Esophagus muscularis mucosa (tissue), 4 donors: ENCODE data around the gene KATNAL2. TPM values are rescaled to one million over a fixed set of nuclear protein-coding genes. Genes with fewer than 3 reads are reported as not detected.

Source experiments
- DNase-seq: peaks from one replicate; pipeline ENCODE4 v3.0.0-alpha.2; 2017; ENCODE audit errors: extremely low spot score
- H3K27ac ChIP-seq, 4 donors: fragments of 200-600 bp; sonication (generic); replicated peaks in 1 of 4; 1 replicate in 3 of 4; 2 replicates in 1 of 4; pipeline ENCODE4 v1.5.1; 2016 to 2019; ENCODE audit warnings: mild to moderate bottlenecking in 1 of 4
- H3K27me3 ChIP-seq, 4 donors: fragments of 200-600 bp; sonication (generic); one replicate each; pipeline versions ENCODE4 v1.5.1 to v1.6.0; 2016 to 2019
- H3K36me3 ChIP-seq, 4 donors: fragments of 200-600 bp; sonication (generic); one replicate each; pipeline ENCODE4 v1.5.1; 2016 to 2019
- H3K4me1 ChIP-seq, 4 donors: fragments of 200-600 bp; sonication (generic); one replicate each; pipeline ENCODE4 v1.5.1; 2016 to 2019
- H3K4me3 ChIP-seq, 4 donors: fragments of 200-600 bp; sonication (generic); 1 replicate in 2 of 4; 2 replicates in 2 of 4; pipeline ENCODE4 v1.5.1; 2016 to 2019; ENCODE audit warnings: mild to moderate bottlenecking in 4 of 4, moderate library complexity in 1 of 4
- H3K9me3 ChIP-seq, 4 donors: fragments of 200-600 bp; sonication (generic); 1 replicate in 3 of 4; 2 replicates in 1 of 4; pipeline ENCODE4 v1.5.1; 2016 to 2019
- EP300 ChIP-seq: sonication (generic); formaldehyde crosslinking; IDR thresholded peaks from one replicate; pipeline ENCODE4 v1.6.1; 2017; ENCODE audit warnings: antibody characterized with exemption
- POLR2A ChIP-seq: fragments of 450-650 bp; IDR thresholded peaks from one replicate; pipeline ENCODE4 v1.6.1; 2017; ENCODE audit warnings: antibody characterized with exemption, moderate library complexity, mild to moderate bottlenecking, low read depth
- POLR2AphosphoS5 ChIP-seq, 2 donors: sonication (generic); formaldehyde crosslinking; IDR thresholded peaks; one replicate each; pipeline ENCODE4 v1.6.1; 2017; ENCODE audit warnings: antibody characterized with exemption in 2 of 2
- WGBS: methylation state at CpG from one replicate; pipeline ENCODE4 v1.1.5; 2018; 5-methylcytosine and 5-hydroxymethylcytosine counted together
- intact Hi-C: fragments of 100-400 bp; cut with DNase I; formaldehyde crosslinking; loops from one replicate; pipeline ENCODE4 v1.15.1; 2023
- total RNA-seq, 4 donors: library from RNA; depleted of rRNA; stranded (reverse); fragments of >200 nt; gene quantifications; one replicate each; pipeline versions ENCODE4 v1.1.0 to v1.2.1, GENCODE V29; 2016
- TF ChIP-seq, protein P1 (sequence below), 3 experiments: fragments of 200-600 bp in 2 of 3; fragments of 450-650 bp in 1 of 3; sonication (generic) in 2 of 3; IDR thresholded peaks; one replicate each; pipeline ENCODE4 v1.5.1; 2017 to 2019; ENCODE audit warnings: antibody characterized with exemption in 3 of 3, mild to moderate bottlenecking in 2 of 3, moderate library complexity in 1 of 3

Gene KATNAL2
- total RNA-seq, 4 donors from 2014 or later: 0.50 to 5.0 (median 4.3) TPM

DNA sequence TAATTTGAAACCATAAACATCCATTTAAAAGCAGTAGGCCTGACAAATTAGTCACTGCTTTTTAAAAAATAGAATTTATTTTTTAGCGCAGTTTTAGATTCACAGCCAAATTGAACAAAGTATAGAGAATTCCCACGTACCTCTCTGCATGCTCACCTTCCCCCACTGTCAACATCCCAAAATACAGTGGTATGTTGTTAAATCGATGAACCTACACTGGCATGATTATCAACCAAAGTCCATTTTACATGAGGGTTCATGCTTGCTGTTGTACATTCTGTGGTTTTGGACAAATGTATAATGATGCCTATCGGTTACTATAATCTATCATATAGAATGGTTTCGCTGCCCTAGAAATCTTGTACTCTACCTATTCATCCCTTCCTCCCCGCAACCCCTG, 123.6 kb downstream of the KATNAL2 start:
- Histone ChIP-seq H3K36me3 (no peaks in the 10 kb centered on the region), H3K4me1 (no peaks in the 10 kb centered on the region), H3K27ac (no peak overlapping the region), H3K4me3 (no peak overlapping the region), H3K9me3 (no peaks in the 10 kb centered on the region), H3K27me3 (no peaks in the 10 kb centered on the region)
- 97% methylated on average over 6 of the region's 6 CpGs for WGBS
- intact Hi-C loops: no loop called here
- no peak for DNase-seq
- TF ChIP-seq, protein P1, sequence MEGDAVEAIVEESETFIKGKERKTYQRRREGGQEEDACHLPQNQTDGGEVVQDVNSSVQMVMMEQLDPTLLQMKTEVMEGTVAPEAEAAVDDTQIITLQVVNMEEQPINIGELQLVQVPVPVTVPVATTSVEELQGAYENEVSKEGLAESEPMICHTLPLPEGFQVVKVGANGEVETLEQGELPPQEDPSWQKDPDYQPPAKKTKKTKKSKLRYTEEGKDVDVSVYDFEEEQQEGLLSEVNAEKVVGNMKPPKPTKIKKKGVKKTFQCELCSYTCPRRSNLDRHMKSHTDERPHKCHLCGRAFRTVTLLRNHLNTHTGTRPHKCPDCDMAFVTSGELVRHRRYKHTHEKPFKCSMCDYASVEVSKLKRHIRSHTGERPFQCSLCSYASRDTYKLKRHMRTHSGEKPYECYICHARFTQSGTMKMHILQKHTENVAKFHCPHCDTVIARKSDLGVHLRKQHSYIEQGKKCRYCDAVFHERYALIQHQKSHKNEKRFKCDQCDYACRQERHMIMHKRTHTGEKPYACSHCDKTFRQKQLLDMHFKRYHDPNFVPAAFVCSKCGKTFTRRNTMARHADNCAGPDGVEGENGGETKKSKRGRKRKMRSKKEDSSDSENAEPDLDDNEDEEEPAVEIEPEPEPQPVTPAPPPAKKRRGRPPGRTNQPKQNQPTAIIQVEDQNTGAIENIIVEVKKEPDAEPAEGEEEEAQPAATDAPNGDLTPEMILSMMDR (IDR thresholded peaks at IDR 0.05): no peak
- TF ChIP-seq EP300 (no peak), POLR2AphosphoS5 (IDR thresholded peaks at IDR 0.05) (no peak), POLR2A (no peak)

DNA sequence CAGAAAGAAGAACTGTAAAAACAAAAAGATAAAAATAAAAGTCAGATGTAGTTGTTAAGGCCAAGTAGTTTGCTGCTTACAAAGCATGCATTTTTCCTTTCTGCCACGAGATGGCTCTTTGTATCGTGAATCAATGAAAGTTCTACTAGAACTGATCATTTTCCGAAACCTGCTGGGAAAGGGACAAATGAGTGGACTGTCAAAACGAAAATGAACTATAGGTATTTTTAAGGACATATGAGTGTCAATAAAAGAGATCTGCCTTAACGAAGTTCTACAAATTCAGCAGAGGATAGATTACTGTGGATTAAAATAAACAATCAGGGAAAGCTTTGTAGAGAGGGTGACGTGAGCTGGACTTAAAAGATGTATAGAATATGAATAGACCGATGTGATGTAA, 133.1 kb downstream of the KATNAL2 start:
- intact Hi-C loops: loop anchor here (5.0 kb wide), 1 partner anchor 697 kb away; no protein-coding TSS in a partner anchor
- TF ChIP-seq, protein P1 (IDR thresholded peaks at IDR 0.05): peak; percentile 46 to 68 (median 47)
- no peak for TF ChIP-seq POLR2AphosphoS5 (IDR thresholded peaks at IDR 0.05)
- Histone ChIP-seq H3K27ac (no peak overlapping the region), H3K27me3 (no peaks in the 10 kb centered on the region), H3K36me3 (no peaks in the 10 kb centered on the region), H3K9me3 (no peaks in the 10 kb centered on the region), H3K4me1 (no peaks in the 10 kb centered on the region), H3K4me3 (no peak overlapping the region)
- DNase-seq: no peak
- WGBS: 32% methylated on average over 7 of the region's 7 CpGs

DNA sequence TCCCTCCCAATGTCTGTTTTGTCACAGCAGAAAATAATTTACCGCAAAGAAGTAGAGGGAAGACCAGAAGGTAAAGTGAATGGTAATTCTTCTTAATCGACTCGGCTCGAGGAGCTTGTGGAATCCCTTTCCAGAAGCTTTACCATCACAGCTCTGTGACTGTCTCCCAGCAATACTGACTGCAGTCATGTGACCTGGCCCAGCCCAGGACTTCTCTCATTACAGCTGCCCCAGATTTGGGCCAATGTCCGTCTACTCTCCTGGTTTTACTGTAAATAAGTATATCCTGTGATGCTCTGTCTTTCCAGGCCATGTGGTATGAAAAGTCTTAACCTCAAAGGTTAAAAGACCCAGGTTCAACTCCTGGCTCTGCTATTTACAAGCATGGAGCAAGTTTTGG, 137.0 kb downstream of the KATNAL2 start:
- no peaks in the 10 kb centered on the region for H3K27me3 ChIP-seq
- H3K4me3 ChIP-seq: no peak overlapping the region
- no peak for TF ChIP-seq EP300
- TF ChIP-seq POLR2A: no peak
- TF ChIP-seq POLR2AphosphoS5 (IDR thresholded peaks at IDR 0.05): no peak
- TF ChIP-seq, protein P1 (IDR thresholded peaks at IDR 0.05): no peak
- no peaks in the 10 kb centered on the region for H3K9me3 ChIP-seq
- H3K36me3 ChIP-seq: no peaks in the 10 kb centered on the region
- WGBS: 86% methylated on average over 5 of the region's 5 CpGs
- intact Hi-C loops: loop anchor here (5.0 kb wide), 1 partner anchor 693 kb away; no protein-coding TSS in a partner anchor
- H3K27ac ChIP-seq: no peak overlapping the region
- no peaks in the 10 kb centered on the region for H3K4me1 ChIP-seq
- DNase-seq: no peak

DNA sequence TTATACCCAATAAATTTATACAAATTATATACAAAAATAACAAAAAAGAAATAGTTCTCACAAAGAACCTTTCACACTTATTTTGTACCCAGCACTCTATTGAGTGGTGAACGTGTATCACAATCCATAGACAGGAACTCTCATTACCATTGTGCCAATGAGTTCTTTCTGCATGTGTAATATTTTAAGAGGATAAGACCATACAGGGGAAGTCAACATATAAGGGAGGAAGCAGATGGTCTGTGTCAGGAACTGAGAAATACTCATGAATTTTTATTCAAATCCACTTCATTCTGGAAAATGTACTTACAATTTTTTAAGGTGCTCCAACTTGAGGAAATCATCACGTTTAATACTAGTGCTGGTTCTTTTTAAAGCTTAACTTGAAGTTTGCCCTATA, 145.1 kb downstream of the KATNAL2 start:
- WGBS: 43% methylated on average over 2 of the region's 2 CpGs
- intact Hi-C loops: no loop called here
- Histone ChIP-seq H3K4me3 (no peak overlapping the region), H3K4me1 (no peaks in the 10 kb centered on the region), H3K27ac (no peak overlapping the region), H3K9me3 (peaks cover 0 to 2% (median 0%) of the 10 kb centered on the region in 4 donors), H3K27me3 (no peaks in the 10 kb centered on the region), H3K36me3 (peaks cover 0 to 8% (median 0%) of the 10 kb centered on the region in 4 donors)
- no peak for TF ChIP-seq POLR2A
- DNase-seq: no peak

DNA sequence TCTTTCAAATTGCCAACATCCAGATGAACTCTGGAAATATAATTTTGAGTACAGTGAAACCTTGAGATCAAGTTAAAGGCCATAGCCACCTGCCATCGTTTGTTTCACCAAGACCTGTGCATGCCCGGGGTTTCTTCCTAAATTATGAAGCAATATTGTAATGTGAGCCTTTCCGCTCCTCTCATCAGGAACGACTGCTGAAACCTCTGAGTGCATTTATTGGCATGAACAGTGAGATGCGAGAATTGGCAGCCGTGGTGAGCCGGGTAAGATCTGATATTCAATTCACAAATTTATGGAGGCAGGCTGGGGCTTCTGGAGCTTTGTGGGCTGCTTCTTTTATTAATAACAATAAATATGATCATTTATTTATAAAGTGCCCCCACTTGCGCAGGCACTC, 145.7 kb downstream of the KATNAL2 start:
- intact Hi-C loops: no loop called here
- TF ChIP-seq, protein P1 (IDR thresholded peaks at IDR 0.05): no peak
- TF ChIP-seq POLR2AphosphoS5 (IDR thresholded peaks at IDR 0.05) (no peak), POLR2A (no peak), EP300 (no peak)
- Histone ChIP-seq H3K4me3 (no peak overlapping the region), H3K9me3 (peaks cover 0 to 6% (median 0%) of the 10 kb centered on the region in 4 donors), H3K27ac (no peak overlapping the region), H3K36me3 (peaks cover 0 to 8% (median 0%) of the 10 kb centered on the region in 4 donors), H3K27me3 (no peaks in the 10 kb centered on the region), H3K4me1 (no peaks in the 10 kb centered on the region)
- no peak for DNase-seq
- 90% methylated on average over 8 of the region's 8 CpGs for WGBS
